KG1 (cell line): ENCODE results near the gene PRKN.

Experiments used
- DNase-seq: peaks from one replicate; lab custom pipeline; 2025; lab: John Stamatoyannopoulos, UW

Gene PRKN

GRCh38 chr6:161486361-161487216 is 1241.0 kb downstream of the PRKN start:
- DNase-seq = no peak

GRCh38 chr6:161482517-161482858 is 1245.1 kb downstream of the PRKN start:
- DNase-seq = no peak

GRCh38 chr6:161481786-161482516 is 1245.6 kb downstream of the PRKN start:
- DNase-seq = no peak

GRCh38 chr6:161480421-161481155 is 1247.0 kb downstream of the PRKN start:
- DNase-seq = no peak

- DNase-seq = no peak
These were observed 1248.2 kb downstream of the PRKN start for GRCh38 chr6:161479376-161479775.

- no peak for DNase-seq
These were observed 1249.6 kb downstream of the PRKN start for GRCh38 chr6:161477876-161478425.

GRCh38 chr6:161476711-161477110 is 1250.9 kb downstream of the PRKN start:
- no peak for DNase-seq

GRCh38 chr6:161465403-161465802 is 1262.2 kb downstream of the PRKN start:
- DNase-seq = no peak

- DNase-seq = no peak
These were observed 1264.5 kb downstream of the PRKN start for GRCh38 chr6:161463071-161463470.

GRCh38 chr6:161462148-161462547 is 1265.4 kb downstream of the PRKN start:
- DNase-seq = no peak

- peak; percentile 11 for DNase-seq
These were observed 1268.5 kb downstream of the PRKN start for GRCh38 chr6:161459008-161459615.

GRCh38 chr6:161458201-161458951 is 1269.2 kb downstream of the PRKN start:
- DNase-seq = no peak

GRCh38 chr6:161455848-161456247 is 1271.7 kb downstream of the PRKN start:
- DNase-seq = no peak

- DNase-seq = no peak
These were observed 1274.0 kb downstream of the PRKN start for GRCh38 chr6:161453558-161453957.

- no peak for DNase-seq
These were observed 1275.3 kb downstream of the PRKN start for GRCh38 chr6:161452241-161452640.

GRCh38 chr6:161449521-161449920 is 1278.0 kb downstream of the PRKN start:
- no peak for DNase-seq

- DNase-seq = no peak
These were observed 1280.6 kb downstream of the PRKN start for GRCh38 chr6:161446949-161447348.

GRCh38 chr6:161446296-161446925 is 1281.2 kb downstream of the PRKN start:
- no peak for DNase-seq

- DNase-seq = no peak
These were observed 1282.4 kb downstream of the PRKN start for GRCh38 chr6:161445021-161445799.

GRCh38 chr6:161444464-161444863 is 1283.1 kb downstream of the PRKN start:
- no peak for DNase-seq
